ENCODE data around the gene ADCY6.

The ADCY6 gene

DNA sequence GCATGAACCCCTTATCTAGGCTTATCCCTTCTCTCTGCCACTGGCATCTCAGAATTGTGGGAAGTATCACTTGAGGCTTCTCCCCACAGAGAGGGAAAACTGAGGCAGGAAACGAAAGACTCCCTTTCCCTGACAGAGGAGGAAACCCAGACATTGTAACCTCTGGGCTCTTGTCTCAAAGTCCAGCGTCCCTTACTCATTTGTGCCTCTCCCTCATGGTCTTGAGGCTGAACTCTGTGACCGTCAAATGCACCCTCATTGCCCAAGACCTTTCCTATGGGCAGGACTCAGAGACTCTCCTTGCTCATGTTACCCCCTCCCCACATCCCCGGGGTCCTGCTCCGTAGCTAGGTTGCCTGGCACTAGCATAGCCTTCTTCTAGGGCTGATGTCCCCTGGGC, 33.2 kb upstream of the ADCY6 start:
- TF ChIP-seq, protein P1, sequence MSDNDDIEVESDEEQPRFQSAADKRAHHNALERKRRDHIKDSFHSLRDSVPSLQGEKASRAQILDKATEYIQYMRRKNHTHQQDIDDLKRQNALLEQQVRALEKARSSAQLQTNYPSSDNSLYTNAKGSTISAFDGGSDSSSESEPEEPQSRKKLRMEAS (IDR thresholded peaks at IDR 0.05) = no peak

DNA sequence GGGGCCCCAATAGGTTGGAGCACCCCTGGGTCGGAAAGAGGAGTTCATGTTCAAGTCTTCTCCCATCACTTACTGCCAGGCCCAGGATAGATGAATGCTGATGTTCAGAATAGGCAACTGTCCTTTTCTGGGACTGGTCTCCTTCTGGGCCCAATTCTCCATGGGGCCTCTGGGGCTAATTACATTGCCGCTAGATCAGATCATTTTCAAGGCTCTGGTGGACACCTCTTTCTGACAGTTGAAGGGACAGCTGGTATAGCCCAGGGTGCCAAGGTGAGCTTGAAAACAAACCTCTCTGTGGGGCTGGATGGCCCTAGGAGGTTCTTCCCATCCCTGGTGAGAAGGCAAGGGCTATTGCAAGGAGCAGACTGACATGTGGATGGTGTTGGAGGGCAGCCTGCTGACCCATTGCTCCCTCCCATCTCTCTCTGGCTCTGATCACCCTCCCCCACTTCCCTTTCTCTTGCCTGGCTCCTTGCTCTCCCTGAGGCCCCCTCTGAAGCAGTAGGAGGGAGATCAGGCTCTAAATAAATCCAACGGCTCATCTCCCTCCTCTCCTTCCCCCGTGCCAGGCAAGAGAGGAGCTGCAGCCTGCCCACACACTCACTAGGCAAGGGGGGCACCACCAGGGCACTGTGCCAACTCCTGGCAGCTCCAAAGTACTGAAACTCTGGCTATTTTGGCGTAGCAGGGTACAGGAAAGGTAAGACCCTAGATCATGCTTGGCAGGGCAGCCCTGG, 31.3 kb upstream of the ADCY6 start:
- TF ChIP-seq EP300 (IDR thresholded peaks at IDR 0.05; ENCODE audit: borderline replicate concordance) (no peak), TAF1 (IDR thresholded peaks at IDR 0.05; ENCODE audit: low read depth) (no peak), YY1 (IDR thresholded peaks at IDR 0.05; ENCODE audit: low read depth) (no peak), NFIC (IDR thresholded peaks at IDR 0.05) (0 out of 2 replicates have a peak, but pooled peaks have one; percentile 20)
- TF ChIP-seq, protein P2, sequence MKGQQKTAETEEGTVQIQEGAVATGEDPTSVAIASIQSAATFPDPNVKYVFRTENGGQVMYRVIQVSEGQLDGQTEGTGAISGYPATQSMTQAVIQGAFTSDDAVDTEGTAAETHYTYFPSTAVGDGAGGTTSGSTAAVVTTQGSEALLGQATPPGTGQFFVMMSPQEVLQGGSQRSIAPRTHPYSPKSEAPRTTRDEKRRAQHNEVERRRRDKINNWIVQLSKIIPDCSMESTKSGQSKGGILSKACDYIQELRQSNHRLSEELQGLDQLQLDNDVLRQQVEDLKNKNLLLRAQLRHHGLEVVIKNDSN (IDR thresholded peaks at IDR 0.05) = no peak

DNA sequence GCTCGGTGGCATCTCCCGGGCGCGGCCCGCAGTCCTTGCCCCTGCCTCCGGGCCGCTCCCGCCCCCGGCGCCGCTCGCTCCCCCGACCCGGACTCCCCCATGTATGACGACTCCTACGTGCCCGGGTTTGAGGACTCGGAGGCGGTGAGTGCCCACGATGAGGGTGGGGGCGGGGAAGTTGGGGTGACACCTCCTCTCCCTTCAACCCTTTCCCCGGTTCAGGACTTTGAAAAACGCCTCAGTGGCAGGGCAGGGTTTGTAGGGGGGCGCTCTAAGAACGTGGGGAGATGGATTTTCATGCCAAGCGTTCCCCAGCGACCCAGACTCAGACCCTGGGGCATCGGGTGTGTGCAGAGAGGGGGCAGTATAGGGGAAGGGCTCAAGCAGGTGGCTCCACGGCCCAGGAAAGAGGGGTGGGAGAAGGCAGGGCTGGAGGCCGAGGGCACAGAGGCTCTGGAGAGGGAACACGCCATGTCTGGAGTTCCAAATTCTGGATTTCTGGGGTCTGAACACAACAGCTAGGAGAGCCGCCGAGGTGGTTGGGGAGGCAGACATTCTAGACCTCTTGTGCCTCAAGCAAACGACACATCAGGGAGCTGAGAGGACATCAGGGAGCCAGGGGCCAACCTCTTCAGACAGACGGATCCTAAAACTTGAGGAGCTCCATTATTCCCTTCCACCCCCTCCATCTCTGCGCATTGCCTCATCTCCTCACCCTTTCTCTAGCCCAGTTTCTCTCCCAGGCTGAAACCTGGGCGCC, 30.1 kb upstream of the ADCY6 start:
- TF ChIP-seq TAF1 (IDR thresholded peaks at IDR 0.05; ENCODE audit: low read depth) = no peak
- TF ChIP-seq TCF12 (IDR thresholded peaks at IDR 0.05; ENCODE audit: low read depth) = no peak
- no peak for TF ChIP-seq TEAD4 (IDR thresholded peaks at IDR 0.05)
- no peak for TF ChIP-seq CEBPB (IDR thresholded peaks at IDR 0.05)
- TF ChIP-seq, protein P3, sequence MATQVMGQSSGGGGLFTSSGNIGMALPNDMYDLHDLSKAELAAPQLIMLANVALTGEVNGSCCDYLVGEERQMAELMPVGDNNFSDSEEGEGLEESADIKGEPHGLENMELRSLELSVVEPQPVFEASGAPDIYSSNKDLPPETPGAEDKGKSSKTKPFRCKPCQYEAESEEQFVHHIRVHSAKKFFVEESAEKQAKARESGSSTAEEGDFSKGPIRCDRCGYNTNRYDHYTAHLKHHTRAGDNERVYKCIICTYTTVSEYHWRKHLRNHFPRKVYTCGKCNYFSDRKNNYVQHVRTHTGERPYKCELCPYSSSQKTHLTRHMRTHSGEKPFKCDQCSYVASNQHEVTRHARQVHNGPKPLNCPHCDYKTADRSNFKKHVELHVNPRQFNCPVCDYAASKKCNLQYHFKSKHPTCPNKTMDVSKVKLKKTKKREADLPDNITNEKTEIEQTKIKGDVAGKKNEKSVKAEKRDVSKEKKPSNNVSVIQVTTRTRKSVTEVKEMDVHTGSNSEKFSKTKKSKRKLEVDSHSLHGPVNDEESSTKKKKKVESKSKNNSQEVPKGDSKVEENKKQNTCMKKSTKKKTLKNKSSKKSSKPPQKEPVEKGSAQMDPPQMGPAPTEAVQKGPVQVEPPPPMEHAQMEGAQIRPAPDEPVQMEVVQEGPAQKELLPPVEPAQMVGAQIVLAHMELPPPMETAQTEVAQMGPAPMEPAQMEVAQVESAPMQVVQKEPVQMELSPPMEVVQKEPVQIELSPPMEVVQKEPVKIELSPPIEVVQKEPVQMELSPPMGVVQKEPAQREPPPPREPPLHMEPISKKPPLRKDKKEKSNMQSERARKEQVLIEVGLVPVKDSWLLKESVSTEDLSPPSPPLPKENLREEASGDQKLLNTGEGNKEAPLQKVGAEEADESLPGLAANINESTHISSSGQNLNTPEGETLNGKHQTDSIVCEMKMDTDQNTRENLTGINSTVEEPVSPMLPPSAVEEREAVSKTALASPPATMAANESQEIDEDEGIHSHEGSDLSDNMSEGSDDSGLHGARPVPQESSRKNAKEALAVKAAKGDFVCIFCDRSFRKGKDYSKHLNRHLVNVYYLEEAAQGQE (IDR thresholded peaks at IDR 0.05; ENCODE audit: low read depth) = no peak
- TF ChIP-seq ZBTB7A (IDR thresholded peaks at IDR 0.05; ENCODE audit: low read depth) = no peak
- TF ChIP-seq RAD21 (IDR thresholded peaks at IDR 0.05; ENCODE audit: low read depth) = no peak
- TF ChIP-seq YY1 (IDR thresholded peaks at IDR 0.05; ENCODE audit: low read depth) = no peak

DNA sequence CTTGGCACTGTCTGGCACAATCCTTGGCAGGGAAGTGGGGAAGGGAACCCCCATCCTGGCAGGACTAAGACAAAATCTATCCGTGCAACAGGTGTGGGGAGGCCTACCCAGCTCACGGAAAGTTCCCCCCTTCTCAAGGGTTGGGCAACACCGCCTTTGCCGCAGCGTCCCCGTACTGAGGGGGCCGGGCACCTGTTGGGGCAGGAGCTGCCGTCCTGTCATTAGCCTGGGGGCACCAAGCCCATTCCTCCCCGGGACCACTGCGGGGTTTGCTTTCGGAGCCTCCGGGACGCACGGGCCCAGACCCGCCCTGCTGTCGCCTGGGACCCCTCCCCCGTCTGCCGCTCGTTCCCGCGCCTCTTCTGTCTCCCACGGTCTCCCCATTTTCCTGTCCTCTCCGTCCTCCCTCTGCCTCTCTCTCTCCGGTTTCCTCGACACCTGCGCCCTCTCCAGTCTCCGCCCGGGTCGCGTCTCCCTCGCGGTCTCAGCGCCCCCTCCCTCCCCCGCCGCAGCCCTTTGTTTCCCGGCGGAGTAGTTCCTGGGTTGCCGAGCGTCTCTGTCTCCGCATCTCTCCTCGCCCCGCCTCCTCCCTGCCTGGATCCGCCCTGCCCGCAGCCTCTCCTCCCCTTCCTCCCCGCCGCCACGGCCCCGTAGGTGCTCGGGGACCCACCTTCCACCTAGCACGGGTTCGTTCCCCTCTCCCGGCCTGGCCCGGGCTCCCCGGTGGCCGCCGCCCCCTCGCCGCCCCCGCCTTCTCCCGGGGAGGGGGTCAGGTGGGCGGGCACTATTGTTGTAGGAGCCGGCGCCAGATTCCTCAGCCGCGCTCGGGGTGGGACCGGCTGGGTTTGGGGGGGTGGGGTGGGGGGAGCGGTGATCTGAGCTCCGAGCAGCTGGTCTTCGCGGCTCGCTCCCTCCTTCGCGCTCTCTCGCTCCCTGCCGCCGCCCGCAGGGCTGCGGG, 29.3 kb upstream of the ADCY6 start, which contains the start of gene CACNB3:
Gene CACNB3 (plus strand): TSS at position 624 of the 958 bp plus-strand sequence. CDS start 434 bp downstream, outside the sequence.
- no peak; the same call in 1 of the 2 replicates for TF ChIP-seq TEAD4 (IDR thresholded peaks at IDR 0.05)
- 0 out of 2 replicates have a peak, but pooled peaks have one; percentile 40 for TF ChIP-seq YY1 (IDR thresholded peaks at IDR 0.05; ENCODE audit: low read depth)
- TF ChIP-seq, protein P1 (IDR thresholded peaks at IDR 0.05) = no peak
- TF ChIP-seq RAD21 (IDR thresholded peaks at IDR 0.05; ENCODE audit: low read depth) = no peak
- TF ChIP-seq TCF12 (IDR thresholded peaks at IDR 0.05; ENCODE audit: low read depth) = peak; percentile 52; the same call in 1 of the 2 replicates
- TF ChIP-seq EGR1 (IDR thresholded peaks at IDR 0.05) = peak; percentile 88
- TF ChIP-seq CEBPB (IDR thresholded peaks at IDR 0.05) = no peak
- TF ChIP-seq CREB1 (IDR thresholded peaks at IDR 0.05; ENCODE audit: low read depth) = no peak
- TF ChIP-seq, protein P2 (IDR thresholded peaks at IDR 0.05) = no peak
- TF ChIP-seq, protein P3 (IDR thresholded peaks at IDR 0.05; ENCODE audit: low read depth) = no peak
- peak; percentile 89 for TF ChIP-seq ZBTB7A (IDR thresholded peaks at IDR 0.05; ENCODE audit: low read depth)
- TF ChIP-seq FOXM1 (IDR thresholded peaks at IDR 0.05; ENCODE audit: borderline replicate concordance, low read depth) = no peak
- TF ChIP-seq TAF1 (IDR thresholded peaks at IDR 0.05; ENCODE audit: low read depth) = 0 out of 2 replicates have a peak, but pooled peaks have one; percentile 41
